GM19452 (cell line): ENCODE results near the gene SLC39A7.
"Not testable (repeated sequence)": the region's sequence is repeated elsewhere in the genome, so short reads cannot be mapped to it uniquely, and the experiment has no call there.

Experiments used
- ATAC-seq: cut with Tn5 transposase; IDR thresholded peaks from one replicate; pipeline ENCODE4 v1.9.1; 2021; ENCODE audit not compliant: unreplicated experiment

SLC39A7 gene

DNA sequence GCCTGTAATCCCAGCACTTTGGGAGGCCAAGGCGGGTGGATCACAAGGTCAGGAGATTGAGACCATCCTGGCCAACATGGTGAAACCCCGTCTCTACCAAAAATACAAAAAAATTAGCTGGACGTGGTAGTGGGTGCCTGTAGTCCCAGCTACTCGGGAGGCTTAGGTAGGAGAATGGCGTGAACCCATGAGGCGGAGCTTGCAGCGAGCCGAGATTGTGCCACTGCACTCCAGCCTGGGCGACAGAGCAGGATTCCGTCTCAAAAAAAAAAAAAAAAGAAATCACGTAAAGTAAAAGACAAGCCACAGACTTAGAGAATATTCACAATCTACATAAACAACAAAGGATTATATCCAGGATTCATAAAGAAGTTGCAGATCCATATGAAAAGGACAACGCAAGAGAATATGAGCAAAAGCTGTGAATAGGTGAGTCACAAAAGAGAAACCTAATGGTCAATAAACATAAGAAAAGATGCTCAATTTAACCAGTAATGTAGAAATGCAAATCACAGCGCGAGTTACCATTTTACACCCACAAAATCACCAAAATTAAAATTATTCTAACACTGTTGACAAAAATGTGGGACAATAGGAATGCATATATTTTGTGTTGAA, 25.9 kb downstream of the SLC39A7 start:
- ATAC-seq: not testable (repeated sequence)

GRCh38 chr6:33235221-33235634, 34.6 kb downstream of the SLC39A7 start:
- ATAC-seq: no peak

- ATAC-seq: no peak
Observed at GRCh38 chr6:33236328-33236727, 35.7 kb downstream of the SLC39A7 start.

- no peak for ATAC-seq
Observed at GRCh38 chr6:33236852-33237251, 36.2 kb downstream of the SLC39A7 start.

GRCh38 chr6:33237741-33238140, 37.1 kb downstream of the SLC39A7 start:
- no peak for ATAC-seq

DNA sequence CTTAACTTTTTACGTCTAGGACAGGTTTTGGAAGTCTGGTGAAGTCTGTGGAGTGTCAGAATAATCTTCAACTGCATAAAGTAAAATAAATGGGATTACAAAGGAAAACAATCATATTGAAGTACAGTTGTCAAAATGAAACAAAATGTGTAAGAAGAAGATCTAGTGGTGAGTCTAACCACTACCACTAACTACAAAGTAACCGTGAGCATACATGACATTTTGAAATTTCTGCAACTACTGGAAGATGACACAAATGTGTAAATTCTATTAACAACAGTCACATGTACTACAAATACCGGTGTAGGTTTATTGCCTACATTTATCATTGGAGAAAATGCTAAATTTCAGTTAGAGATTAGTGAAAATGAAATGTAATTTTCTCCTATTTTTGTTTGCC, 41.3 kb downstream of the SLC39A7 start:
- ATAC-seq: no peak

- ATAC-seq: no peak
Observed at GRCh38 chr6:33243476-33243875, 42.8 kb downstream of the SLC39A7 start.

DNA sequence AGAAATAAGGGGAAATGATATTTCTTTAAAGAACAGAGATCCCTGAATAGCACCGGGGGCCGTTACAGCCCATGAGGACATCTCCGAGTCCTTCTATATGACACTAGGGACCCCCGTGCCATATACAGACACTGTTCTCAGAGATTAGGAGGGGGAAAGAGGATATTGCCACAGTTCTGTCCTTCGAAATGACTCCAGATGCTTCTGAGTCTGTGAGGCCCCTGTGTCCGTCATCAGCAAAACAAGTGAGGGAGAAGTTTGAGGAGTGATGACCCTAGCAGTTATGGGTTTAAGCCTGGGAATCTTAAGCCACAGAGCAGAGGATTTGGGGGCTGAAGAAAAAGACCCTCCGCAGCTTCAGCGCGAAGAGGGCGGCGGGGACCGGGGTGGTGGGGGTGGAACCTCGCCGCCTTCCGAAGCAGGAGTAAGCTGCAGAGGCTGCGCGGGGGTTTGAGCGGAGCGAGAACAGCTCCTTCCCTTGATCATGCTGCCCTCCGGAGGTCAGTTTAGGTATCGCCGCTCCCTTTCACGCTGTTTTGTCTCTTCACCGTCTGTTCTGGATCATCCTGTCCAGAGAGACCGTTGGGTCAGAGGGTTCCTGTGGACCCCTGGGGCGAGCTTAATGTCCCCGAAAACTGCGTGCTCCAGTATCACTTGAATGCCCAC, 47.4 kb downstream of the SLC39A7 start:
- peak; percentile 41 for ATAC-seq

DNA sequence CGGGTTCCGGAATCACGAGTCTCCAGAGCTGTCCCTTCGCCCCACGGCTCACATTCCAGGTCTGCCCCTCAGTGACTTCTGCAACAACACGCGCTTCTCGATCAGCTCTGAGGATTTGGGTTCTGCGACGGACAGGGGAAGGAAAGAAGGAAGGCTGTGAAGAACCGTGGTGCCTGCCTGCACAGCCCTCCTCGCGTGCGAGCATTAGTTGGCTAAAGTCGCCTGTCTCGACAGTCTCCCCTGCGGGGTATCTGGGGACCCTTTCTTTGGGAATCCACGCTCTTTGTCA, 47.9 kb downstream of the SLC39A7 start:
- ATAC-seq: peak; percentile 5

DNA sequence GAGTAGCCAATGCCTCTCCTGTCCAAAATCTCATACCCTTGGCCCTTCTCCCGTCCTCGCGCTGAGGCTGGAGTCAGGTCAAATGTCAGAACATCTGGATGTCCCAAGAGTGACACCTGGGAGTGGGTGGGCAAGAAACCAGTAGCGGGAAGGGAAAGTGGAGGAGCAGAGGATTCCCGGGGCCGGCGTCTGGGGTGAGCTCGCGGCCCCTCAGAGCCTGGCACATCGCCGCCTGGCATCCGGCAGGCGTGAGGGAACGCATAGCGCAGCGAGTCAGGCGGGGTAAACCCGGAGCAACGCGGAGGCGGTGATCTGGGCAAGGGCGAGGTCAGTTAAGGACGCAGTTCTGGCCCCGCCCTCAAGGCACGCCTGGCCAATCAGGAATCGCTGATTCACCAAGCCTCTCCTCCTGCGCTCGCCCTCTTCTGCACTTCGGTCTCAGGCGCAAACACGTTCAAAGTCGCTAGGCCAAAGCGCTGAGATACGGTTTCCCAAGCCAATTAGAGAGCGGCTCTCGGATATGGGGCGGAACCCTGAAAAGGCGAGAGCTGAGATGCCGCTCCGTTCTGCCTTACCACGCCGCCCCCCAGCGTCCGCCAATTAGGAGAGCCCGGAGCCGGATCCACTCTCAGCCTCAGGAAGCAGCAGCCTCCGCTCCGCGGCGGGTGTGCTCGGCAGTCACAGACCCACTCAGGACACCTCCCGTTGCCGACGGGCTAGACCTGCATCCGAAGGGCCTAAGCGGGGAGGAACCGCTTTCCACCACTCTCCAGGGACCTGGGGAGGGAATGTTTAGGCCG, 48.5 kb downstream of the SLC39A7 start:
- peak; percentile 87 for ATAC-seq

GRCh38 chr6:33249732-33250630, 49.3 kb downstream of the SLC39A7 start:
- no peak for ATAC-seq

- no peak for ATAC-seq
Observed at GRCh38 chr6:33250731-33251130, 50.1 kb downstream of the SLC39A7 start.

- no peak for ATAC-seq
Observed at GRCh38 chr6:33251395-33252012, 50.8 kb downstream of the SLC39A7 start.

DNA sequence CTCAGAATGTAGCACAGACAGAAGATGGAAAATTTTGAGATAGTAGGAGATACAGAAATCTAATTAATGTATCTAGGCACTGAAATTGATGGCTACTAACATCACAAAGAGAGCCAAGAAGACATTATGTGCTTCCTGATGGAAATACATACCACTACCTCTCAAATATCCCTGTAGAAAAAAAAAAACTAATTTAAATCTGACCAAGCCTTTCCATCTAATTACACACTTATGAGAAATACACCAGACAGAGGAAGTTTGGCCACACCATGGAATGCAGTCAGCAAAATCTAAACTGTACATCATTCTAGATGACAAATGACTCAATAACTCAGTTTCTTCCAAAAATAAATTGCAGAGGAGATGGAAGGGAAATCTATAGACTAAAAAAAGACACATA, 52.1 kb downstream of the SLC39A7 start:
- no peak for ATAC-seq
